ENCODE measurements around the gene ERFE.

ERFE gene

DNA sequence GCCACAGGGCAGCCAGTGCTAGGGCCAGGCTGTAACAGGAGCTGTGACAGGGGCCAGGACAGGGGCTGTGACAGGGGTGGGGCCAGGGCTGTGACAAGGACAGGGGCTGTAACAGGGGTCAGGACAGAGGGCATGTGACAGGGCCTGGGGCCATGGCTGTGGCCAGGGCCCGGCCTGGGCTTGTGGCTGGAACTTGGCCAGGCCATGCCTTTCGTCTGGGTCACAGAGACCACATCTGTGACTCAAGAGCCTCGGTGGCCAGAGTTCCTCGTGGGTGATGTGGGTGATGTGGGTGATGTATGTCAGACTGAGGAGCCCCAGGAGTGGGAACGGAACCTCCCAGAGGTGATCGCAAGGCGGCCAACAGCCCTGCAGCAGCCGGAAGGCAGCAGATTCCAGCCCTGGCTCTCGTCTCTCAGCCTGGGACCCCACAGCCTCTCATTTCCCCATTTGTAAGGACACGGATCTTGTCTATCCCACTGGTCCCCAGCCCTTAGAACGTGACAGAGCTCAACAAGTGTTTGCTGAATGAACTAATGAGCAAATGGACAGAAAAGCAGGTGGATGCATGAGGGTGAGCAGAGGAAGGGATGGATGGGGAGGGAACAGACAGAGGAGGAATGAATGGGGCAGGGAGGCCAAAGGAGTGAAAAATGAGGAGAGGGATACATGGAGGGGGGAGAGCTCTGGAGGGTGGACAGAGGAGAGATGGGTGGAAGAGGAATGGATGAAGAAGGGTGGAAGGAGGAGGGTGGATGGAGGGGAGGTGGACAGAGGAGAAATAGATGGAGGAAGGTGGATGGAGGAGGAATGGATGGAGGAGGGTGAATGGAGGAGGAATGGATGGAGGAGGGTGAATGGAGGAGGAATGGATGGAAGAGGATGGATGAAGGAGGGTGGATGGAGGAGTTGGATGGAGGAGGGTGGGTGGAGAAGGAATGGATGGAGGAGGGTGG, 41.3 kb upstream of the ERFE start:
- no peak for TF ChIP-seq CTCF (conservative IDR thresholded peaks at IDR 0.05)
- no peak overlapping the region for H3K27ac ChIP-seq

- no peak for TF ChIP-seq CTCF (conservative IDR thresholded peaks at IDR 0.05)
- H3K27ac ChIP-seq = no peak overlapping the region
These were observed 38.9 kb upstream of the ERFE start for GRCh38 chr2:238119756-238120462.

DNA sequence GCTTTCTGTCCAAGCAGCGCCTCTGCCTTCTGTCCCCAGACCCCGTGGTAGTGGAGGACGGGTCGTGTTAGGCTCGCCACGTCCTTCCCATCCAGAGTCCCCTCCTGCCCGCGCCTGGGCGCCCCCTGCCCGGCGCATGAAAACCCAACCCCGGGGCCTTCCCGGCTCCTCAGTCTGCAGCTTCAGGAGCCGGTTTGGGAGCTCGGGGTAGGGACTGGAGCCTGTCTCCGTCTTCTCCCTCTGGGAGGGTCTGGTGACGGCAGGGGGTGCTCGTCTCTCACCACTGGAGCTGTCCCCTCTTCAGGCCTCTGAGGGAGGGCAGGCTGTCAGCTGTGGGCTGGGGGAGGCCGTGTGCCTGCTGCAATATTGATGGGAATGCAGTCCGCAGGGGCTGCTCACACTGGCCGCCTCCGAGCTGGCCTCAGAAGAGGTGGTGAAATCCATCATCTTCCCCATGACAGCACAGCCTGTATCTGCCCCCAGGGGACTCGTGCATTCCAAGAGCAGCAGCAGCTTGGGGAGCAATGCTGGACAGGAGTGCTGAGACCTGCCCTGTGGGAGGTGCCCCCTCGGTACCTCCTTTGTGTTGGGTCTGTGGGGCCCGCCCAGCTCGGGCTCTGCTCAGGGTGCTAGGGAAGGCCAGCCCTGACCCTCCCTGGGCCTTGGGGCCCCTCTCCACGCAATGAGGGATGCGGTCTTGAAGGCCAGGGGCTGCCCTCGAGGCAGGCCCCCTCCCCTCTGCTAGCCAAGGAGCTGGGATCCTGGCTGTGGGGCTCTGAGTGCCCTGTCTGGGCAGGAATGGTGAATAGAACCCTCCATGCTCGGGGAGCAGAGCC, 38.1 kb upstream of the ERFE start:
- no peak for TF ChIP-seq CTCF (conservative IDR thresholded peaks at IDR 0.05)
- no peak overlapping the region for H3K27ac ChIP-seq

DNA sequence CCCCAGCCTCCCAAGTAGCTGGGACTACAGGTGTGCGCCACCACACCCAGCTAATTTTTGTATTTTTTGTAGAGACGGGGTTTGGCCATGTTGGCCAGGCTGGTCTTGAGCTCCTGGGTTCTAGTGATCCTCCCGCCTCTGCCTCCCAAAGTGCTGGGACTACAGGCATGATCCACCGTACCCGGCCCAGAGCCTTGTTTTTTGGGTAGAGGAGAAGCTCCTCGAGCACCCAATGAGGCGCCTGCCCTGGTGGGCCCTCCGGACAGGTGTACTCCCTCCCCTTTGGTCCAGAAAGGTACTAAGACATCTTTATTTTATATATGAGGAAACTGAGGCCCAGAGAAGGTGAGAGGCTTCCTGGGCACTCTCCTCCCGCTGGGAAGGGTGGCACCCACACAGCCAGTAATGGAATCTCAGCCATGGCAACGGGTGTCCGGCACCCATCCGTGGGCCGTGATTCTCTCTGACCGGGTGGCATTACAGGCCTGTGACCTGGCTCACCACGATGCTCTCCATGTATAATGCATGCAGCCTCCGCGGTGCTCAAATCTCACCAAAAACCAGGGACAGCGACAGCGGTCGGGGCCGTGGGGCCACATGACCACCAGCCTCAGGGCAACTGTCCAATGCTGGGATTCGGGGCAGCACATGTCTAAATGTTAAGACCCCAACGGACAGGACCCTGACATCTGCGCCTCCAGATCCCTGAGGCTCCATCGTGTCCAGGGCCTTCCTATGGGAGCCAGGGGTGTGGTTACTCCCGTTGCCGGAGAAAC, 37.1 kb upstream of the ERFE start:
- TF ChIP-seq CTCF (conservative IDR thresholded peaks at IDR 0.05) = no peak
- no peak overlapping the region for H3K27ac ChIP-seq

- no peak overlapping the region for H3K27ac ChIP-seq
- TF ChIP-seq CTCF (conservative IDR thresholded peaks at IDR 0.05) = no peak
These were observed 36.2 kb upstream of the ERFE start for GRCh38 chr2:238122287-238123217.

- no peak overlapping the region for H3K27ac ChIP-seq
- no peak for TF ChIP-seq CTCF (conservative IDR thresholded peaks at IDR 0.05)
These were observed 35.4 kb upstream of the ERFE start for GRCh38 chr2:238123218-238123971.
